GM13976 (cell line): Measurements from ENCODE around the gene PEAK1.

ENCODE experiments used
- DNase-seq: peaks from one replicate; pipeline ENCODE4 v3.0.0; 2012; ENCODE audit warnings: low spot score
- CTCF ChIP-seq: IDR thresholded peaks from 2 replicates; pipeline ENCODE4 v1.5.1; 2012; ENCODE audit warnings: borderline replicate concordance, mild to moderate bottlenecking; ENCODE audit not compliant: insufficient read depth; ENCODE audit errors: extremely low read depth, missing control alignments, control extremely low read depth
- in situ Hi-C: fragments of 300-500 bp; cut with MboI; formaldehyde crosslinking; loops from one replicate; pipeline ENCODE4 v1.12.0; 2022; ENCODE audit warnings: low sequenced_read_pairs, mixed read lengths, inconsistent platforms; ENCODE audit not compliant: unreplicated experiment

Gene PEAK1

GRCh38 chr15:77075528-77075927 lies 344.4 kb downstream of the PEAK1 start:
- no peak for TF ChIP-seq CTCF
- DNase-seq = no peak
- in situ Hi-C loops = no loop called here

GRCh38 chr15:77074350-77074749 lies 345.6 kb downstream of the PEAK1 start:
- no peak for TF ChIP-seq CTCF
- no peak for DNase-seq
- in situ Hi-C loops = no loop called here

GRCh38 chr15:77071305-77072223 lies 348.3 kb downstream of the PEAK1 start:
- in situ Hi-C loops = no loop called here
- no peak for DNase-seq
- no peak for TF ChIP-seq CTCF

GRCh38 chr15:77070495-77071304 lies 349.2 kb downstream of the PEAK1 start, which contains the start of gene TSPAN3:
Gene TSPAN3 (minus strand): TSS chr15:77071109. CDS start chr15:77070954, 155 bp downstream.
- TF ChIP-seq CTCF = no peak
- in situ Hi-C loops = no loop called here
- DNase-seq = peak; percentile 95

GRCh38 chr15:77070180-77070494 lies 349.8 kb downstream of the PEAK1 start:
- DNase-seq = no peak
- no peak for TF ChIP-seq CTCF
- in situ Hi-C loops = no loop called here

GRCh38 chr15:77069521-77070121 lies 350.3 kb downstream of the PEAK1 start:
- DNase-seq = no peak
- TF ChIP-seq CTCF = no peak
- in situ Hi-C loops = no loop called here
